Right lobe of liver (tissue), 4 donors: ENCODE data around the gene CHN2.

Source experiments
- POLR2A ChIP-seq: fragments of 450-650 bp; IDR thresholded peaks from one replicate; pipeline ENCODE4 v1.6.1; 2017; ENCODE audit warnings: antibody characterized with exemption, mild to moderate bottlenecking
- TF ChIP-seq, protein P1 (sequence below), 4 donors: fragments of 200-600 bp in 3 of 4; fragments of 450-650 bp in 1 of 4; IDR thresholded peaks; one replicate each; pipeline versions ENCODE4 v1.5.1 to v1.8.0; 2016 to 2022; ENCODE audit warnings: antibody characterized with exemption in 4 of 4, mild to moderate bottlenecking in 2 of 4
- donor health status: DM: no; HTN: no; CAD: no.
- donor health status: DM: no; HTN: no; CAD: no.
- donor health status: DM: no; HTN: yes; CAD: no.

DNA sequence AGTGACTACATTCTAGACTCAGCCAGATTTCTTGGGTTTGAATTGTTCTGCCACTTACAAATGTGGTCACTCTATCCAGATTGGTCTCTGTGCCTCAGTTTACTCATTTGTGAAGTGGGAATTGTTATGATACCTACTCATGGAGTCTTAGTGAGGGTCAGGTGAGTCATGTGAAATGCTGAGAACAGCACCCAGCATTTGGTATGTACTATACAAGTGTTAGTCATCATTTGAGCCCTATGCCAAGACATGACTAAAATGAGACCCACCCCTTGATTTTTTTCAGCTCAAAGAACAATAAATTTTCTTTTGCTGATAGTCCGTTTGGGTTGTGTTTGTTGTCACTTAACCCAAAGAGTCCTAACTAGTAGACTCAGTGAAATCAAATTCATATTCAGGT, 92.8 kb downstream of the CHN2 start:
- TF ChIP-seq, protein P1, sequence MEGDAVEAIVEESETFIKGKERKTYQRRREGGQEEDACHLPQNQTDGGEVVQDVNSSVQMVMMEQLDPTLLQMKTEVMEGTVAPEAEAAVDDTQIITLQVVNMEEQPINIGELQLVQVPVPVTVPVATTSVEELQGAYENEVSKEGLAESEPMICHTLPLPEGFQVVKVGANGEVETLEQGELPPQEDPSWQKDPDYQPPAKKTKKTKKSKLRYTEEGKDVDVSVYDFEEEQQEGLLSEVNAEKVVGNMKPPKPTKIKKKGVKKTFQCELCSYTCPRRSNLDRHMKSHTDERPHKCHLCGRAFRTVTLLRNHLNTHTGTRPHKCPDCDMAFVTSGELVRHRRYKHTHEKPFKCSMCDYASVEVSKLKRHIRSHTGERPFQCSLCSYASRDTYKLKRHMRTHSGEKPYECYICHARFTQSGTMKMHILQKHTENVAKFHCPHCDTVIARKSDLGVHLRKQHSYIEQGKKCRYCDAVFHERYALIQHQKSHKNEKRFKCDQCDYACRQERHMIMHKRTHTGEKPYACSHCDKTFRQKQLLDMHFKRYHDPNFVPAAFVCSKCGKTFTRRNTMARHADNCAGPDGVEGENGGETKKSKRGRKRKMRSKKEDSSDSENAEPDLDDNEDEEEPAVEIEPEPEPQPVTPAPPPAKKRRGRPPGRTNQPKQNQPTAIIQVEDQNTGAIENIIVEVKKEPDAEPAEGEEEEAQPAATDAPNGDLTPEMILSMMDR (IDR thresholded peaks at IDR 0.05): no peak
- TF ChIP-seq POLR2A: no peak
